HG03378 (cell line): ENCODE results near the gene NKAPD1.
"Not testable (repeated sequence)": the region's sequence is repeated elsewhere in the genome, so short reads cannot be mapped to it uniquely, and the experiment has no call there.

ENCODE experiments used
- ATAC-seq: cut with Tn5 transposase; IDR thresholded peaks from one replicate; pipeline ENCODE4 v1.9.1; 2021; ENCODE audit warnings: mild to moderate bottlenecking, moderate library complexity; ENCODE audit not compliant: unreplicated experiment

NKAPD1 gene

DNA sequence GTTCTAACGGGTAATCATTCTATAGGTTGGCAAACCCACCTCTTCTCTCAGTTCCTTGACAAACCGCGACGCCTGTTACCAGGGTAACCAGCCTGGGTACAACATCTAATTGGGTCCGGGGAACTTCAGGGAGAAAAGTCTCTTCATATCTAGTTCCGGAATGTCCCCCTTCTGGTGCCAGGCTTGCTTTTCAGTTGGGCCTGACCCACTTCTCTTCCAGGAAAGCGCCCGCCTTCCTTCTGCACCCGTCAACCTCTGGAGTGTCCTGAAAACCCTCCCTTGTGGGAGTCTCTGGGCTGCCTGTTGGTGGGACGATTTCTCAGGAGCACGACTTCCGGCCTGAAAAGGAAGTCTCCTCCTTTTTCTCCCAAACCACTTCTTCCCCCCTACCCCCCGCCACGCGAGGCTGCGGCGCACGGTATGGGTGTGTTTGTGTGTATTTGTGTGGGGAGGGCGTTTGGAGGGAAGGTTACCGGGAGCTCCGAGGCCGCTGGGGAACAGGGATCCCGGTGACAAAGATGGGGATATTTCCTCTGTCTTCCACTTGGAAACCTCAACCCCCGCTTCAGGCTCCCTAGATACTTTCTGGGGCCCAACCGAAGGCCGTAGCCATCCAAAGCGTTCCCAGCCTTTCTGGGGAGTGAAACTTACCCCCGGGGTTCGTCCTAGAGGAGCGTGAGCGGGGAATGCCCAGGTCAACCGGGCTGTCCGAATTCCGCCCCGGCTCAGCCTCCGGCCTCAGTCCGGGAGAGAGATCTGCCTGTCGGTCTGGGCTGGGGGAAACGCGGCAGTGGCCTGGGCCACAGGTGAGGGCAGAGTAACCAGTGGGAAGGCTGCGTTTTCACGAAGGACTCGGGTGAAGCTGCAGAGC lies at the start of gene NKAPD1, which contains the start of gene PIH1D2:
Gene NKAPD1, plus strand, starts transcription at position 359 of the 871 bp plus-strand sequence. CDS start 1,276 bp downstream, outside the sequence.
Gene PIH1D2, minus strand, starts transcription at position 77 of the 871 bp plus-strand sequence. CDS start 843 bp downstream, outside the sequence.
- ATAC-seq = peak; percentile 88

DNA sequence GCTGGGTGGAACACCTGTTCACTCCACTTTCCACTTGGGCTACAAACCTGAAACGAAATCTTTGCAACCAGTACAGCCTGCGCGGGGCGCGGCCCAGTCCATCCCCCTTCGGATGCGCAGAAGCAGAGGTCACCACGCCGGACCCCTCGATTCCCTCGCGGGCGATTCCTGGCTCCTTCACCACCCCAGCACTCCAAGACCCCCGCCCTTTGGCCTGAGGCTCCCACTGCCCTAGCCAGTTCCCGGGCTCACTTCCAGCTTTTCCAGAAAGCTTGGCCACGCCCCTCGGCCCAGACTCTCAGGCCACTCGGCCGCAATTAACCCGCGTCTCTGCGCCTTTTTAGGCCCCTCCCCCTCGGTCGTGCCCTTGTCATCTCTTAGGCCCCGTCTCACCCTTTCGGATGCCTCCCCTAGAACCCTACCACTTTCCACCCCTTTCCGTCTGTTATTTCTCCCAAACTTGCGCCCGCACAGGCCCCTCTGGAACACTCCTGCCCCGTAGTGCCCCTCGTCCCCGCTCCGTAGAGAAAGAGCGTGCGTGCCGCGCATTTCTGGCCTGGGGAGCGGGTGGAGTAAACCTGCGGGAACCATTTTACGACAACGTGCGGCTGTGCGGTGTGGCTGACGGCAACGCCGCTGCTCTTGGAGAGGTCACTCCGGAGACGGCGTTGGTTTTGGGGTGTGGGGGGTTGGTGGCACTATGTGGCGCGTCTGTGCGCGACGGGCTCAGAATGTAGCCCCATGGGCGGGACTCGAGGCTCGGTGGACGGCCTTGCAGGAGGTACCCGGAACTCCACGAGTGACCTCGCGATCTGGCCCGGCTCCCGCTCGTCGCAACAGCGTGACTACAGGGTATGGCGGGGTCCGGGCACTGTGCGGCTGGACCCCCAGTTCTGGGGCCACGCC lies 49.1 kb upstream of the NKAPD1 start, which contains the start of gene DLAT:
Gene DLAT, plus strand, starts transcription at position 636 of the 906 bp plus-strand sequence. Its CDS starts 65 bp downstream, at position 701.
- ATAC-seq = peak; percentile 58

GRCh38 chr11:112025707-112026106 lies 48.4 kb upstream of the NKAPD1 start:
- peak; percentile 4 for ATAC-seq

GRCh38 chr11:112026784-112027410 lies 47.2 kb upstream of the NKAPD1 start:
- ATAC-seq = not testable (repeated sequence)

DNA sequence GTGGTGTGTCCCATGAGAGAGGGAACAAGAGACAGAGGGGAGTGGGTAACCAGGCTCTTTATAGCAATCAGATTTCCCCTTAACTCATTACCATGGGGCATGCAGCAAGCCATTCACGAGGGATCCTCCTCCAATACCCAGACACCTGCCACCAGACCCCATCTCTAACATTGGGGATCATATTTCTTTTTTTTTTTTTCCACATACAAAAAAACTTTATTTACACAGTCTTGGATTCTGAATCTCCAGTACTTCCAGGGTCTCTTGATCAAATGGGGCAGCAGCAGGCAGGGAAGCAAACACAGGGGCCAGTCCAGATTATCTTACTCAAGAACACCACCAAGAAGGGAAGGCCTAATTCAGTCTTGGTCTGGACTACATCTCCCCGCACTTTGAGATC lies 44.6 kb upstream of the NKAPD1 start:
- ATAC-seq = no peak

GRCh38 chr11:112033902-112034301 lies 40.2 kb upstream of the NKAPD1 start:
- ATAC-seq = no peak

DNA sequence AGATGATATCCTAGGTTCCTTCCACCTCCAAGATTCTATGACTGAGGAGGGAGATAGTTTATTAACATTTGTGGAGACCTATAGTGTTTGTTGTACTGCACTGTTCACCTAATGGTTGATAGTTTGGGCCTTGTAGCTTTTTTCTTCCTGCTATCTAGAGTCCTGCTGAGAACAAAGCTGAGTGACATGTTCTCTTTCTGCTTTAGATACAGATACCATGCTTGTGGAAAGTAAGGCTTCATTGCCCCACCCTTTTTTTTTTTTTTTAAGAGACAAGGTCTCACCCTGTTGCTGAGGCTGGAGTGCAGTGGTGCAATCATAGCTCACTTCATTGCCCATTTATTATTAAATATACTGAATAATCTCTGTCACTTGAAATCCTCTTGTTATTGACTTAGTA lies 36.6 kb upstream of the NKAPD1 start:
- no peak for ATAC-seq

GRCh38 chr11:112042161-112042960 lies 31.7 kb upstream of the NKAPD1 start:
- no peak for ATAC-seq

GRCh38 chr11:112042961-112043304 lies 31.2 kb upstream of the NKAPD1 start:
- ATAC-seq = no peak

DNA sequence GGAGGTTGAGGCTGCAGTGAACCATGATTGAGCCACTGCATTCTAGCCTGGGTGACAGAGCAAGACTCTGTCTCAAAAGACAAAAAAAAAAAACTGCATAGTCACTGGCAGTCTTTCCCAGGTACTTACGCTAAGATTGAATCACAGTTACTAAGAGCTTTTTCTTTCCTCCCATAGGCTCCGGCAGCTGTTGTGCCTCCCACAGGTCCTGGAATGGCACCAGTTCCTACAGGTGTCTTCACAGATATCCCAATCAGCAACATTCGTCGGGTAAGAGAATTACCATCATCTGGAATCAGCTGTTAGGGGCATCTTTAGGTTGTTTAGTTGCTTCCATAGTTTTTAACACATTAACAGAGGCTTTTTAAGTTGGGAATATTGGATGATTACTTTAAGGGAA lies 29.1 kb upstream of the NKAPD1 start:
- ATAC-seq = no peak

DNA sequence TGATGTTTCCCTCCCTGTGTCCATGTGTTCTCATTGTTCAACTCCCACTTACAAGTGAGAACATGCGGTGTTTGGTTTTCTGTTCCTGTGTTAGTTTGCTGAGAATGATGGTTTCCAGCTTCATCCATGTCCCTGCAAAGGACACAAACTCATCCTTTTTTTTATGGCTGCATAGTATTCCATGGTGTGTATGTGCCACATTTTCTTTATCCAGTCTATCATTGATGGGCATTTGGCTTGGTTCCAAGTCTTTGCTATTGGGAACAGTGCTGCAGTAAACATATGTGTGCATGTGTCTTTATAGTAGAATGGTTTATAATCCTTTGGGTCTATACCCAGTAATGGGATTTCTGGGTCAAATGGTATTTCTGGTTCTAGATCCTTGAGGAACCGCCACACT lies 27.5 kb upstream of the NKAPD1 start:
- not testable (repeated sequence) for ATAC-seq

GRCh38 chr11:112048256-112048655 lies 25.8 kb upstream of the NKAPD1 start:
- not testable (repeated sequence) for ATAC-seq

GRCh38 chr11:112049777-112050176 lies 24.3 kb upstream of the NKAPD1 start:
- no peak for ATAC-seq

DNA sequence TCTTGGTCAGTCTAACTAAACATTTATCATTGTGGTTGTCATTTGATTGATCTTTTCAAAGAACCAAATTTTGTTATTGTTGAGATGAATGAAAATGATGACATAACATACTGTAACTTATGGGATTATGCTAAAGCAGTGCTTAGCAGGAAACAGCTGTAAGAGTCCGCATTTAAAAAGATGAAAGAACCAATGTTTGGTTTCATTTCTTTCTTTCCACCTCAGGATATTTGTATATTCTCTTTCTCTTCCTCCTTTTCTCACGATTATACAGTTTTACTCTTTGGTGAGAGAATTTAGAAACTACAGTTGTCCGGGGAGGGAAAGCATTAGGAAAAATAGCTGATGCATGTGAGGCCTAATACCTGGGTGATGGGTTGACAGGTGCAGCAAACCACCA lies 23.4 kb upstream of the NKAPD1 start:
- peak; percentile 88 for ATAC-seq

DNA sequence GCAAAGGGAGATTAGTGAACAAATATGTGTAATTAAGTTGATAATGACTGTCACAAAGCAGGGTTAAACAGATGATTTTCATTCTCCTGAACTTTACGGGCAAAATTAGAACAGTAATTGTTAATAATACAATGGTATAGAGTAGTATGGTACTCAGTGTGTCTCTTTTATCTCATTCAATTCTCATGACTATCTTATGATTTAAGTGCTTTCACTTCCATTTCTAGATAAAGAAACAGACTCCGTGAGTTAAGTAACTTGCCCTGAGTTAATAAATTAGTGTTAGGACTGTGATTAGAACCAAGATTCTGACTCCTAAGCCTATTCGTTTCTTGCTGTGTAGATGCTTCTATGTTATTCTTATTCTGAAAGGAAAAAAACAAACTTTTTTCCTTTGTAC lies 22.3 kb upstream of the NKAPD1 start:
- no peak for ATAC-seq

GRCh38 chr11:112057170-112057569 lies 16.9 kb upstream of the NKAPD1 start:
- no peak for ATAC-seq

DNA sequence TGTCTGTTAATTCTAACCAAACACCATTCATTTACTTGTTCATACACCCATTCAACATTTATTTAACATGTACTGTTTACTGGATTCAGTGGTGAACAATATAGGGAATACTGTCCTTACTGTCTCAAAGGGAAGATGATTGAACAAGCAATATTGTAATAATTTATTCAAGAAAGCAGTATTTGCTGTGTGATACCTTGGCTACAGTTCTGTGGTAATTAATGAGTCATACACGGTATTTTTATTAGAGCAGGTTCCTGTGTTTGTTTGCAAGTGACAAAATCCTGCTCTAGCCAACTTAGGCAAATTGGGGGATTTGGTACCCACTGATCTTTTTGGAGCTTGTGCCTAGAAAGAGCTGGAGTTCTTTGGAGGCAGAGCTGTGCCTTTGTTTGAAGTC lies 16.0 kb upstream of the NKAPD1 start:
- no peak for ATAC-seq

DNA sequence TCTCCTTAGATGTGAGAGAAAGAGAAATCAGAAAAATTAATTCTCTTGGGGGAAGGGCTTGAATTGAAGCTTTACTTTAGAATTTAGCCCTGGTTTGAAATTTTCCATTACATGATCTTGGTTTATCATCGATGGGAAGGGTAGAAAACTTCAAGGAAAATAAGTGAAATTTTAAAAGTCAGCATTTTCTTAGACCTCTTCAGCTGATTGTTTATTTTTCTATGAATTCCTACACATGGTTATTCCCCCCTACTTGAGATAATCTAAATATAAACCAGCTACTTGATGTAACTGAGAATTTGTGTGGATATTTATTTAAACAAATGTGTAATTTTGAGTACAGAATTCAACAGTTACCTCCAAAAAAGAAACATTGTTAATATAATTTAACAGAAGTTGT lies 11.2 kb upstream of the NKAPD1 start:
- no peak for ATAC-seq

GRCh38 chr11:112082729-112083128 lies 8.6 kb downstream of the NKAPD1 start:
- no peak for ATAC-seq

DNA sequence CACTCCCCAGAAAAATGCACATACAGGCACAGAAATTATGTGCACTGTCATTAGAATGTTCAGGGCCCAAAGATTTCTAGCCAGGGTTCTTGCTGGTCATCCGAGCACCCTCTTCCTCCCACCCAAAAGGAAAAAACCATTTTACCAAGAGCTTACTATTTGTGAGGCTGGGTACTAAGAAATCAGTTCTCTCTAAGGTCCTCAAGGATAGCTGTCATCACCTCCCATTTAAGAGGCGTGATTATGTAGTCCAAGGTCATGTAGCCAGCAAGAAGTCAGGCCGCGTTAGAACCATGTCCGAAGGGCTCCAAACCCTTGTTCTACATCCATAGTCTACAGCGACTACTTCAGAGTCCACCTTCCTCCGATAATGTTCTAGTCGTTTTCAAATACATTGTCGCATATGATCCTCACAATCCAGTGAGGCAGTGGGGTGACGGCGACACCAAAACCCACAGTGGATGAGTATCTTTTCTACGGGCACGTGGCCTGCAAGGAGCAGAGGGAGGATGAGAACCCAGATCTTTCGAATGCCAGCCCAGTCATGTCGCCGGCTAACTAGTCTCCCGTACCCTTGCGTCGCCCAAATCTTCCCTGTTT lies 11.8 kb downstream of the NKAPD1 start:
- ATAC-seq = peak; percentile 35
